ENCODE measurements around the gene CFAP45.

DNA sequence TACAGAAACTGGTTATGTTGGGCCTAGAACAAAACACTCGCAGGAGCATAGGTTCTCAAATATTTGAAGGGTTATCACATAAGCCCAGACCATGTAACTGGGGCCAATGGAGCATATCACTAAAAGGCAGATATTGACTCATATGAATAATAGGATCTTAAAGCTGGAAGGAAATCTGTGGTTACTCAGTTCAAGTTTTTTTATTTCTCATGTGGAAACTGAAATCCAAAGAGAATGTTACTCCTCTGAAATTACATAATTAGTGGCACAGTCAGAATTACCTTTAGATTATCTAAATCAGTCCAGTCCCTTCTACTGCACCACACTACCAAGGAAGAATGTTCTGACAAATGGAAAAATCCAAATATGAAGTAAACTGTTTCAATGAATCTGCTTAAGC is 61.2 kb downstream of the CFAP45 start:
- no peak for TF ChIP-seq POLR2A (IDR thresholded peaks at IDR 0.05; ENCODE audit: low read depth, low read length)
- TF ChIP-seq TAF1 (IDR thresholded peaks at IDR 0.05; ENCODE audit: borderline replicate concordance, low read depth, low read length), result no peak

Data from GM12892 (cell line).